Iris pigment epithelial cell (primary cell): ENCODE results near the gene IFNL2.
"Not testable (repeated sequence)": the region's sequence is repeated elsewhere in the genome, so short reads cannot be mapped to it uniquely, and the experiment has no call there.

Experiments used
- DNase-seq: peaks from one replicate; pipeline ENCODE4 v3.0.0-alpha.2; 2011; ENCODE audit warnings: low read depth

The IFNL2 gene

DNA sequence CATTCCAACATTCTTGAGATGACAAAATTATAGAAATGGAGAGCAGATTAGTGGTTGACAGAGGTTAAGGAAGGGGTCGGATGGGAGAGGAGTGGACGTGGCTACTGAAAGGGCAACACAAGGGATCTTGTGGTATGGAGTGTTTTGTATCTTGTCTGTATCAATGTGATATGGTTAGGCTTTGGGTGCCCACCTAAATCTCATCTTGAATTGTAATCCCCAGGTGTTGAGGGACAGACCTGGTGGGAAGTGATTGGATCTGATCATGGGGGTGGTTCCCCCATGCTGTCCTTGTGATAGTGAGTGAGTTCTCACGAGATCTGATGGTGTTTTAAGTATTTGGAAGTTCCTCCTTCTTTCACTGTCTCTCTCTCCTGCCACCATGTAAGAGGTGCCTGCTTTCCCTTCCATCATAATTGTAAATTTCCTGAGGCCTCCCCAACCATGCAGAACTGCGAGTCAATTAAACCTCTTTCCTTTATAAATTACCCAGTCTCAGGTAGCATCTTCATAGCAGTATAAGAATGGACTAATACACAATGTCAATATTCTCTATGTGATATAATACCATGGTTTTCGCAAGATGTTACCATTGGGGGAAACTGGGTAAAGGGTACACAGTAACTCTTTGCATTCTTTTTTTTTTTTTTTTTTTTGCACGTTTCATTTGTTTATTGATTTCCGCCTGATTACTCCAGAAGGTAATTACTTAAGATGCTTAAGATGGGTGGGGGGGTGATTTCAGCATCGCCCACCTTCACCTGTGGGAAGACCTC, 14.6 kb upstream of the IFNL2 start:
- DNase-seq = no peak

DNA sequence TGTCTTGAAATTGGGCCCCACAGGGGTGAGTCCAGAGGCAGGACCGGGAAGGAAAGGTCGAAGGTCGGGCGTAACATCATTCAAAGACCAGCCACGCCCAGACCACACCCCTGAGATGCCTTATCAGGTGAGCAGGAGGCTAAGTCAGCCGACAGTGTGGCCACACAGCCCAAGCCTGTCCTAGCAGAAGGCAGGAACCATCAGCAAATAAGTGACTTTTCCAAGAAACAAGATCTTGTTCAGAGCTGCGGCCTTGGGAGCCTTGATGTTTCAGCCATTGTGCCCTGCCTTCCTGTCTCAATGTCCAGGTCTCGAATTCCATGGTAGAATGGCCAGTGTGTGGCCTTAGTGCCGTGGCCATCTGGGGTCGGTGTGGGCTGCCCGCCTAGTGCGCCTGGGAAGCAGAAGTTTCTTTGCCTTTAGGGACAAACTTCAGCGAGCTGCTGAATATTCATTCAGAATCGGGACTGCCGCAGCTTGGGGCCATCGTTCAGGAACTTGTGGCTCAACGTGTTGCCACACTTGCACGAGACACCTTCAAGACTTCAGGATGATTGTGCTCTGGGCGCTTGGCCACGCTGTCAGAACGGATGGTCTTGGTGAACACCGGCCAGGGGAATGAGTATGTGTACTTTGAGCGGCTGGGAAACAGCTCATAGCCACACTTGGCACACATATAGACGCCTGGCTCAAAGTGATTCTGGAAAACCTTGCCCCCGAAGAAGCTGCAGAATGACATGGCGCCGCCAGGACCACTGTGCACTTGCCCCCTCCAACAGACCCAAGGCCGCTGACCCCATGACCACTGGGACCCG, 13.5 kb upstream of the IFNL2 start:
- no peak for DNase-seq

DNA sequence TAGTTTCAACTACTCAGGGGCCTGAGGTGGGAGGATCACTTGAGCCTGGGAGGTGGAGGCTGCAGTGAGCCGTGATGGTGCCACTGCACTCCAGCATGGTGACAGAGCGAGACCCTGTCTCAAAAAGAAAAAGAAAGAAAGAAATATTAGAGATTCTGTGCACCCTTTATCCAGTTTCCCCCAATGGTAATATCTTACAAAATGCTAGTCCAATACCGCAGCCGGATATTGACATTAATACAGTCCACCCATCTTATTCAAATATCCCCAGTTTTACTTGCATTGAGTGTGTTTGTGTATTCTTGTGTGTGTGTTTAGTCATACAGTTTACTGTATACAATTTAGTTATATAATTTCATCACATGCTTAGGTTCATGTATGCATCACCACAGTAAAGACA, 11.0 kb upstream of the IFNL2 start:
- DNase-seq = no peak

DNA sequence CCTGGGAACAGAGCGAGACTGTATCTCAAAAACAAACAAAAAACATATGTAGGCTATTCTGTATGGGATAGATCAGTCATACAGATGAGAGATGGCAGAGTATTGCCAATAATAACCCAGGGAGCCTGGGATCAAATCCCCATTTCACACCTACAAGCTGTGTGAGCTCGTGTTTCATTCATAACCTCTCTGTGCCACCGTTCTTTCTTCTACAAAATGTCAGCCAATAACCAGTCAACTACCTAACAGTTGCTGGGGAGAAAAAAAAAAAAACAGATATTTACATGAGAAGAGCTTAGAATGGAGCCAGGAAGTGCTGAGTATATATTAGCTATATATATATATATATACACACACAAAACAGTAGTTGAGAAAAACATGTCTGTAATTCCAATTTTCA, 6.5 kb upstream of the IFNL2 start:
- DNase-seq = no peak

- DNase-seq = no peak
Observed at GRCh38 chr19:39262496-39262895, 5.7 kb upstream of the IFNL2 start.

GRCh38 chr19:39263912-39264305, 4.3 kb upstream of the IFNL2 start:
- no peak for DNase-seq

DNA sequence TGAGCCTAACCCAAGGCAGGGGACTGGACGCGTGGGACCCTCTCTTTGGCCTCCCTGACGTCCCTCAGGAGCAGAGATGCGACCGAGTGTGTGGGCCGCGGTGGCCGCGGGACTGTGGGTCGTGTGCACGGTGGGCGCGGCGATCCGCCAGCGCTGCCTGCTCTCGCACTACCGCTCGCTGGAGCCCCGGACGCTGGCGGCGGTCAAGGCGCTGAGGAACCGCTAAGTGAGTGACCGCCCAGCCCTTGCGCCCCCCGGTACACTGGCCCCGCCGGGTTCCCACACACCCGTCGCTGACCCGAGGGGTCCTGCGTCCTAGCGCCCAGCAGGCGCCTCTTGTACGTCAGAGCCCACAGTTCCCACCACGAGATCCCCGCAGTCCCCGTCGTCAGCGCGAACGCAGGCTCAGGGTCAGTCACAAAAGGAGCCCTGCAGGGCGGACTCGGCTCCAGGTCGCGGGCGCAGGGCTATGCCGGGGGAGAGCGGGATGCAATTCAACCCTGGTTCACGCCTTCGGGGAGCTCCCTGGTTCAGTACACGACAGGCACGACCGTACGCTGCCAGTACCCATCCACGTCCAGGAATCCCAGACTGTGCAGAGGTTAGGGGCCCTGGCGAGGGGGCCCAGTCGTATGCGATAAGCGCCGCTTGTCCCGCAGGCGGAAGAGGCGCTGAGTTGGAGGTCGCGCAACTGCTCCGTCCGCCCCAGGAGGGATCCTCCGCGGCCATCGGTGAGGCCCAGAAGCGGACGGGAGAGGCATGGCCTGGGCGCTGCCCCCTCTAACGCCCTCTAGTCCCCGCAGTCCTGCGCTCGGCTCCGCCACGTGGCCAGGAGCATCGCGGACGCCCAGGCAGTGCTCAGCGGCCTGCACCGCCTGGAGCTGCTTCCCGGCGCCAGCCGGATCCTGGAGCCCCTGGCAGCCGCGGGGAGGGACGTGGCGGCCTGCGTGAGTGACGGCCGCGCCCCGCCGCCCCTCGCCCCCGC, 3.6 kb upstream of the IFNL2 start:
- DNase-seq = no peak

GRCh38 chr19:39265321-39265916, 2.8 kb upstream of the IFNL2 start:
- no peak for DNase-seq

GRCh38 chr19:39268531-39269223, 481 bp downstream of the IFNL2 start:
- DNase-seq = not testable (repeated sequence)

DNA sequence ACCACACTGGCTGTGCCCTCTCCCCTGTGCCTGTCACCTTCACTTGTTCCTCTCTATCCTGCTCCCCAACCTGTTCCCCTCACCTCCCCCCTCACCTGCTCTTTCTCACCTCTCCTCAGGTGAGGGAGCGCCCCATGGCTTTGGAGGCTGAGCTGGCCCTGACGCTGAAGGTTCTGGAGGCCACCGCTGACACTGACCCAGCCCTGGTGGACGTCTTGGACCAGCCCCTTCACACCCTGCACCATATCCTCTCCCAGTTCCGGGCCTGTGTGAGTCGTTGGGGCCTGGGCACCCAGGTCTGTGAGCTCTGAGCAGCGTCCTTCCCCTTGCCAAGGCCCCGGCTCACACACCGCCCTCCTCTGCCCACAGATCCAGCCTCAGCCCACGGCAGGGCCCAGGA, 1.2 kb downstream of the IFNL2 start:
- DNase-seq = not testable (repeated sequence)

DNA sequence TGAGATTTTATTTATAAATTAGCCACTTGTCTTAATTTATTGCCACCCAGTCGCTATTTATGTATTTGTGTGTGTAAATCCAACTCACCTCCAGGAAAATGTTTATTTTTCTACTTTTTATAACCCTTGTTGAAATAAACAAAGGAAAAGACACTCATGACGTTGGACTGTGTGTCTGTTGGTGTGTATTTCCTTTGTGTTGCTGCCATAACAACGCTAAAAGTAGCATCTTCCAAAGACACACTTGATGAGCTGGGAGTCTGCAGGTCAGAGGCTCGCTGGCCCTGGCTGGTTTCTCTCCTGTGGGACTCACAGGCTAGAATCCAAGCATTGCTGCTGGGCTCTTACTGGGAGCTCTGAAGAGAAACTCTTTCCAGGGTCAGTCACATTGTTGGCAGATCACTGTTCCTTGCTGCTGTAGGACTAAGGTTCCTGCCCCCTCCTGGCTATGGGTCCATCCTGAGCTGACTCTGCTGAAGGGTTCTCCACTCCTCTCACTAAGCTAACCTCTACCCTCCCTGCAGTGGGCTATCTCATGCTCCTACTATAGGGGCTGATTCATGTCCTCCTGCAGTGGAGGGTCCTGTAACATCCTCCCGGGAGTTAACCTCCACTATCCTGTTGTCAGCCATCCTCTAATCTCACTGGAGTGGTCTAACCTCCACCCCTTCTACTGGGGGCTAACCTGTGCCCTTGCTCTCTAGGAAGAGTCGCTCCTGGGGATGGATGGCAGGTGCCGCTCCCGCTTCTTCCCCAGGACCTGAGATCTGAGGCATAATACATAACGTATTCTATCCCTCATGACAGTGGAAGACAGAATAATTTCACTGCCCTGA, 2.1 kb downstream of the IFNL2 start:
- peak; percentile 28 for DNase-seq

GRCh38 chr19:39273859-39274258, 5.7 kb downstream of the IFNL2 start:
- DNase-seq = not testable (repeated sequence)

- no peak for DNase-seq
Observed at GRCh38 chr19:39275578-39275977, 7.4 kb downstream of the IFNL2 start.

DNA sequence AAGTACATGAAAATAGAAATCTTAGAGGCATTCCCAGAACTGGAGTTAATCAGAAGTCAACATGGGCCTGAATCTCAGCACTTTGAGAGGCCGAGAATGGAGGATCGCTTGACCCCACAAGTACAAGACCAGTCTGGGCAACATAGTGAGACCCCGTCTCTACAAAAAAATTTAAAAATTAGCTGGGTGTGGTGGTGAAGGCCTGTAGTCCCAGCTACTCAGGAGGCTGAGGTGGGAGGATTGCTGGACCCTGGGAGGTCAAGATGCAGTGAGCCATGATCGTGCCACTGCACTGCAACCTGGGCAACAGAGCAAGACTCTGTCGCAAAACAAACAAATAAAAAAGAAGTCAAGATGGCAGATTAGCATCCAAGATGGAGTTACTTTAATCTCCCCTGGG, 8.5 kb downstream of the IFNL2 start:
- no peak for DNase-seq

DNA sequence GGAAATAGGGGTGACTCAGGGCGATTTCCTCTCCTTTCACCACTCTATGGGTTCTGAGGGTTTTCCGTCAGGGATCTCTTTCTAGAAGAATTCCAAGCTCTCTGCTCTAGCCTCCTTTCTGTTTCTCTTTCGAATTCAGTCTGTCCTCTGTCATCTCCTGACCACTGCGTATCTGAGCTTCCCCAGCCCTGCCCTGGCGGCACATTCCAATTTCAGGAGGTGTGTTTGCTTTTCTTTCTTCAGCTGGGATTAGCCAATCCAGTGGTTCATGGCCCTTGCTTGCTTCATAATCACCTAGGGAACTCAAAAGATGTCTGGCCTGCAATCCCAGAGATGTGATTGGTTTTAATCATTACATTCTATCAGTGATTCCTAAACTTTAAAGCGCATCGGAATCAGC, 9.4 kb downstream of the IFNL2 start:
- peak; percentile 51 for DNase-seq

- no peak for DNase-seq
Observed at GRCh38 chr19:39282021-39282420, 13.8 kb downstream of the IFNL2 start.

- no peak for DNase-seq
Observed at GRCh38 chr19:39284032-39284431, 15.8 kb downstream of the IFNL2 start.

DNA sequence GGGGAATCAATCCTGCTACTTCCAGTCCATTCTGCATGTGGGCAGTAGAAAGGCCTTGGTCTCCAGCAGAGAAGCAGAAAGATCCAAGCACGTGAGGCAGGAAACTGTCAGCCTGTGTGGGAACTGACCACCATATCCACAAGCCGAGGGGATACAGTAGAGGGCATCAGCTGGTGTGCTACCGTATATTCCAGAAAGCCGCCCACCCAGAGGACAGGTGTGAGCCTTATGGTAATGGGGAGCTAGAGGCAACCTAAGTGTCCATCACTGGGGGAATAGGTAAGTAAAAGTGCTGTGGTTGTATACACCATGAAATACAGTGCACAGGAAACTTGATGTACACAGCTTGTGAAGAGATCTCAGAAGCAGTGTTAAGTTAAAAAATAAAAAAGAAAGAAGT, 25.2 kb downstream of the IFNL2 start:
- no peak for DNase-seq

GRCh38 chr19:39296055-39296645, 28.0 kb downstream of the IFNL2 start, which contains the start of gene IFNL1:
Gene IFNL1 (plus strand): TSS chr19:39296407. CDS start chr19:39296422, 15 bp downstream.
- DNase-seq = no peak

DNA sequence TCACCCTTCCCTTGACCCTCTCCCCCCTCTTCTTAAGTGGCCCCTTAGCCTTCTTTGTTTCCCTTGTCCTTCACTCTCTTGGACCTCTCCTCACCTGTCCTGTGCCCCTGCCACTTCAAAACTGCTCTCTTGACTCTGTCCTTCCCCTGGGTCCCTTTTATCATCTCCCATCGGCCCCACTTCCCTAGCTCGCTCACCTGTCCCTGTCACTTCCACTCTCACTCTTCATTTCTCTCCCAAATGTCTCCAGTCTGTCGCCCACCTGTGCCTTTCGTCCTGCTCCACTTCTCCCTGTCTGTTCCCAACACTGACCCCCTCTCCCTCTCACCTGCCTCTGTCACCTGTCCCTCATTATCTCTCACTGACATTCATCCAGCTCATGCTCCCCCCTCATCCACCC, 28.7 kb downstream of the IFNL2 start:
- no peak for DNase-seq
